Uterus (tissue), 4 donors: ENCODE data around the gene PEX10. TPM values are rescaled to one million over a fixed set of nuclear protein-coding genes. Genes with fewer than 3 reads are reported as not detected.
"Not testable (repeated sequence)": the region's sequence is repeated elsewhere in the genome, so short reads cannot be mapped to it uniquely, and the experiment has no call there.

Experiments
- DNase-seq, 2 donors: peaks; one replicate each; pipeline ENCODE4 v3.0.0-alpha.2; 2019 to 2020
- H3K27ac ChIP-seq, 2 donors: fragments of 200-600 bp; sonication (generic); 1 replicate in 1 of 2; 2 replicates in 1 of 2; pipeline ENCODE4 v1.5.1; 2016 to 2018
- H3K27me3 ChIP-seq, 2 donors: fragments of 200-600 bp; sonication (generic); one replicate each; pipeline ENCODE4 v1.5.1; 2018 to 2019; ENCODE audit warnings: control low read depth in 1 of 2
- H3K36me3 ChIP-seq, 2 donors: fragments of 200-600 bp; sonication (generic); one replicate each; pipeline ENCODE4 v1.5.1; 2019; ENCODE audit warnings: control low read depth in 1 of 2
- H3K4me1 ChIP-seq, 2 donors: fragments of 200-600 bp; sonication (generic); one replicate each; pipeline ENCODE4 v1.5.1; 2018 to 2019; ENCODE audit warnings: control low read depth in 1 of 2
- H3K4me3 ChIP-seq, 2 donors: fragments of 200-600 bp; sonication (generic); 1 replicate in 1 of 2; 2 replicates in 1 of 2; pipeline ENCODE4 v1.5.1; 2018 to 2019; ENCODE audit warnings: mild to moderate bottlenecking in 1 of 2
- H3K9me3 ChIP-seq, 2 donors: fragments of 200-600 bp; sonication (generic); one replicate each; pipeline ENCODE4 v1.5.1; 2019; ENCODE audit warnings: control low read depth in 1 of 2
- CTCF ChIP-seq, 4 experiments: fragments of 200-600 bp in 2 of 4; fragments of 450-650 bp in 2 of 4; sonication (generic) in 2 of 4; IDR thresholded peaks; one replicate each; pipeline ENCODE4 v1.5.1; 2016 to 2019; ENCODE audit warnings: antibody characterized with exemption in 4 of 4, mild to moderate bottlenecking in 2 of 4, moderate library complexity in 1 of 4
- POLR2A ChIP-seq, 2 donors: fragments of 450-650 bp; IDR thresholded peaks; one replicate each; pipeline ENCODE4 v1.6.1; 2016; ENCODE audit warnings: antibody characterized with exemption in 2 of 2, mild to moderate bottlenecking in 1 of 2, moderate library complexity in 1 of 2
- intact Hi-C: fragments of 100-400 bp; cut with DNase I; formaldehyde crosslinking; loops from one replicate; pipeline ENCODE4 v1.15.1; 2023; ENCODE audit warnings: low total_unique reads
- total RNA-seq, 4 donors: library from RNA; depleted of rRNA in 3 of 4; stranded (reverse); fragments of >200 nt in 3 of 4; gene quantifications; one replicate each; pipeline versions ENCODE4 v1.1.0 to v1.2.4, GENCODE V29; 2014 to 2023
- donor health status: DM: yes; HTN: yes; CAD: no.

The PEX10 gene
- 10 to 100 TPM in 3 of 4 donors, under 1 TPM in 1; 0.77 to 23.6 (median 13.2) TPM for total RNA-seq

DNA sequence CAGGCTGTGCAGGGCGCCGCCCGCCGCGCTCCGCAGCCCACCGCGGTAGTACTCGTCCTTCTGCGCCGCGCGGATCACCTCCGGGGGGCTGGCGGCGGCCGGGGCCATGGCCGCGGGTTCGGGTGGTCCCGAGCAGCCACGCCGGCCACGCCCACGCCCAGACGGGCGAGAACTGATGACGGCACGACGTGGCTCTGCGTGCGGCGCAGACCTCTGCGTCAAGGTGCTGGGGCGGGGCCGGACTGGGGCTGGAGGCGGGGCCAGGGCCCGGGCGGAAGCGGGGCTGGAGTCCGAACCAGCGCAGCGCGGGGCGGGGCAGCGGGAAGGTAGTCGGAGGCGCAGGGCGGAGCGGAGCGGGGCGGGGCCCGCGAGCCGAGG, at the start of gene PEX10:
PEX10 (minus strand) TSS at position 170 of the 378 bp plus-strand sequence; CDS start at position 108, 62 bp downstream.
- H3K27ac ChIP-seq: peak within 1 kb of the TSS; percentile 70 to 84
- H3K27me3 ChIP-seq: peaks cover 0 to 2% of the 10 kb centered on the region in 2 donors
- H3K9me3 ChIP-seq: no peaks in the 10 kb centered on the region
- H3K4me3 ChIP-seq: peak within 1 kb of the TSS; percentile 56 to 98
- intact Hi-C loops: loop anchor here (5.0 to 10.0 kb wide), 3 partner anchors 135 to 1012 kb away; no protein-coding TSS in a partner anchor
- DNase-seq: peak; percentile 96 to 98
- no peaks in the 10 kb centered on the region for H3K36me3 ChIP-seq
- TF ChIP-seq POLR2A (IDR thresholded peaks at IDR 0.05) (peak in 1 of 2 donors; percentile 74), CTCF (IDR thresholded peaks at IDR 0.05) (peak in 1 of 4 experiments; percentile 5)
- H3K4me1 ChIP-seq: peaks cover 0 to 21% of the 10 kb centered on the region in 2 donors

DNA sequence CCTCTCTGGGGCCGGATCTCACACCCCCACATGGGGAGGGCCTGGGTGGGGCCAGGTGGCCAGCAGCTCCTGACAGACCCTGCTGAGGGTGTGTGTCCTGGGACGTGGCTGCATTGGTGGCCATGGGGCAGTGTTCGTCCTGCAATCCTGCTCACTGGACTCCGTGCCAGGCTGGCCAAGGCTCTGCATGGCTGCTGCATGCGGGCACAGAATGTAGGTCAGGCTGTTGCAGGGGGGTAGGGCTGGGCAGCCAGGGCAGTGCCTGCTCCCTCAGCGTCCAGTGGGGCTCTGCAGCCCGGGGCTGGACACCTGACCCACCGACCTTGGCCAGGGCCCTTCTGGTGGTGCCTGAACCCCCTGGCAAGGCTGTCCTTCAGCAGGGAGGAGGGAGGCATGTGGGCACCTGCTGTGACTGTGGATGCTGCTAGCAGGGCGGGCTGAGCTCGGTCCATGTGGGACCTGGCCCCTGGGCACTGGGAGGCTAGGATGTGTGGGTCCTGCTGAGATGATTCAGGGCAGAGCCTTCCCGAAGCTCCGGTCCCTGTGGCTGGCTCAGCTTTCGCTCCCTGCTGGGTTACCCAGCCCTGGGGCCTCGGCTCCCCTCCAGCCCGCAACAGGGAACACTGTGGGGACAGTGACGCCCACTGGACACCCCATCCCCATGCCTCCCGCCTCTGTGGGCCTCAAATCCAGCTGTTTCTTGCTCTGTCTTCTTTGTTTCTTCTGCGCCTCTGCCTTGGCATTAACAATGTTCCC, 48.8 kb upstream of the PEX10 start:
- intact Hi-C loops: no loop called here
- no peak for DNase-seq
- peaks cover 0 to 3% of the 10 kb centered on the region in 2 donors for H3K27me3 ChIP-seq

GRCh38 chr1:2460203-2460602, 47.8 kb upstream of the PEX10 start:
- intact Hi-C loops: no loop called here
- no peak for DNase-seq

More for the DNA sequence above, 48.8 kb upstream of the PEX10 start:
- Histone ChIP-seq H3K27ac (no peak overlapping the region), H3K9me3 (no peaks in the 10 kb centered on the region), H3K36me3 (no peaks in the 10 kb centered on the region), H3K4me1 (no peaks in the 10 kb centered on the region), H3K4me3 (no peak overlapping the region)
- TF ChIP-seq CTCF (IDR thresholded peaks at IDR 0.05) (no peak), POLR2A (IDR thresholded peaks at IDR 0.05) (no peak)

GRCh38 chr1:2459757-2460156, 47.4 kb upstream of the PEX10 start:
- Histone ChIP-seq H3K4me1 (no peaks in the 10 kb centered on the region), H3K36me3 (no peaks in the 10 kb centered on the region), H3K4me3 (no peak overlapping the region), H3K27ac (no peak overlapping the region), H3K27me3 (no peaks in the 10 kb centered on the region), H3K9me3 (no peaks in the 10 kb centered on the region)
- no peak for TF ChIP-seq POLR2A (IDR thresholded peaks at IDR 0.05)
- TF ChIP-seq CTCF (IDR thresholded peaks at IDR 0.05): no peak
- intact Hi-C loops: no loop called here
- no peak for DNase-seq

More at GRCh38 chr1:2460203-2460602, 47.8 kb upstream of the PEX10 start:
- Histone ChIP-seq H3K9me3 (no peaks in the 10 kb centered on the region), H3K27me3 (no peaks in the 10 kb centered on the region), H3K4me3 (no peak overlapping the region), H3K4me1 (no peaks in the 10 kb centered on the region), H3K27ac (no peak overlapping the region), H3K36me3 (no peaks in the 10 kb centered on the region)
- no peak for TF ChIP-seq POLR2A (IDR thresholded peaks at IDR 0.05)
- no peak for TF ChIP-seq CTCF (IDR thresholded peaks at IDR 0.05)

GRCh38 chr1:2459102-2459753, 46.9 kb upstream of the PEX10 start:
- H3K9me3 ChIP-seq, intact Hi-C loops, H3K4me3 ChIP-seq, H3K4me1 ChIP-seq, DNase-seq, H3K36me3 ChIP-seq, H3K27me3 ChIP-seq, H3K27ac ChIP-seq: not testable (repeated sequence)
